Measurements from ENCODE around the gene MRPL38.
"Not testable (repeated sequence)": the region's sequence is repeated elsewhere in the genome, so short reads cannot be mapped to it uniquely, and the experiment has no call there.

Gene MRPL38

GRCh38 chr17:75876938-75877751, 27.5 kb downstream of the MRPL38 start:
- peak in 56 of 58 donors; percentile 17 to 92 (median 76) for DNase-seq

- peak in 1 of 58 donors; percentile 42 for DNase-seq
Observed at GRCh38 chr17:75876190-75876937, 28.3 kb downstream of the MRPL38 start.

- DNase-seq: peak in 14 of 58 donors; percentile 16 to 84 (median 62)
Observed at GRCh38 chr17:75875940-75876189, 28.8 kb downstream of the MRPL38 start.

GRCh38 chr17:75875182-75875939, 29.3 kb downstream of the MRPL38 start:
- DNase-seq: peak in 21 of 58 donors; percentile 24 to 84 (median 57)

GRCh38 chr17:75874323-75875181, 30.1 kb downstream of the MRPL38 start:
- no peak for DNase-seq

GRCh38 chr17:75873587-75874322, 30.9 kb downstream of the MRPL38 start:
- DNase-seq: no peak

- DNase-seq: peak in 25 of 58 donors; percentile 13 to 63 (median 44)
Observed at GRCh38 chr17:75872434-75873351, 32.0 kb downstream of the MRPL38 start.

GRCh38 chr17:75870228-75870627, 34.5 kb downstream of the MRPL38 start:
- DNase-seq: not testable (repeated sequence)

- DNase-seq: peak in 54 of 58 donors; percentile 49 to 90 (median 80)
Observed at GRCh38 chr17:75869282-75870141, 35.2 kb downstream of the MRPL38 start.

- DNase-seq: peak in 2 of 58 donors; percentile 65 to 67
Observed at GRCh38 chr17:75868730-75869281, 35.9 kb downstream of the MRPL38 start.

GRCh38 chr17:75865404-75866188, 39.1 kb downstream of the MRPL38 start:
- DNase-seq: not testable (repeated sequence)

GRCh38 chr17:75864887-75865286, 39.8 kb downstream of the MRPL38 start:
- not testable (repeated sequence) for DNase-seq

GRCh38 chr17:75864448-75864871, 40.2 kb downstream of the MRPL38 start:
- no peak for DNase-seq

GRCh38 chr17:75861927-75862317, 42.8 kb downstream of the MRPL38 start:
- DNase-seq: no peak

- DNase-seq: not testable (repeated sequence)
Observed at GRCh38 chr17:75859358-75859757, 45.3 kb downstream of the MRPL38 start.

GRCh38 chr17:75856062-75856756, 48.5 kb downstream of the MRPL38 start:
- peak in 10 of 58 donors; percentile 45 to 73 (median 63) for DNase-seq

Data from anterior cingulate cortex (tissue), 58 donors.